ENCODE results near the gene NDUFA11.

DNA sequence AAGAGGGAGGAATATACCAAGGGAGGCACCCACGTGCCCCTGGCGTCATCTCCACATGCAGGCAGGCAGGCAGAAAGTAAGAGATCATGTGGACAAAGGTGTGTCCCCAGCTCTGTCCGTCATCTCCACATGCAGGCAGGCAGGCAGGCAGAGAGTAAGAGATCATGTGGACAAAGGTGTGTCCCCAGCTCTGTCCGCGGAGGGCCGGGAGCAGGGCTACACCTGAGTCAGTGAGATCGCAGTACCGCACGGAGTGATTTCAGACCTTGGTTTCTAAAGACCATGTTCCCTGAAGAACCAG, 32.7 kb upstream of the NDUFA11 start:
- TF ChIP-seq, protein P1, sequence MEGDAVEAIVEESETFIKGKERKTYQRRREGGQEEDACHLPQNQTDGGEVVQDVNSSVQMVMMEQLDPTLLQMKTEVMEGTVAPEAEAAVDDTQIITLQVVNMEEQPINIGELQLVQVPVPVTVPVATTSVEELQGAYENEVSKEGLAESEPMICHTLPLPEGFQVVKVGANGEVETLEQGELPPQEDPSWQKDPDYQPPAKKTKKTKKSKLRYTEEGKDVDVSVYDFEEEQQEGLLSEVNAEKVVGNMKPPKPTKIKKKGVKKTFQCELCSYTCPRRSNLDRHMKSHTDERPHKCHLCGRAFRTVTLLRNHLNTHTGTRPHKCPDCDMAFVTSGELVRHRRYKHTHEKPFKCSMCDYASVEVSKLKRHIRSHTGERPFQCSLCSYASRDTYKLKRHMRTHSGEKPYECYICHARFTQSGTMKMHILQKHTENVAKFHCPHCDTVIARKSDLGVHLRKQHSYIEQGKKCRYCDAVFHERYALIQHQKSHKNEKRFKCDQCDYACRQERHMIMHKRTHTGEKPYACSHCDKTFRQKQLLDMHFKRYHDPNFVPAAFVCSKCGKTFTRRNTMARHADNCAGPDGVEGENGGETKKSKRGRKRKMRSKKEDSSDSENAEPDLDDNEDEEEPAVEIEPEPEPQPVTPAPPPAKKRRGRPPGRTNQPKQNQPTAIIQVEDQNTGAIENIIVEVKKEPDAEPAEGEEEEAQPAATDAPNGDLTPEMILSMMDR (conservative IDR thresholded peaks at IDR 0.05; ENCODE audit: low read length), result no peak
- no peak for TF ChIP-seq EZH2phosphoT487 (IDR thresholded peaks at IDR 0.05; ENCODE audit: borderline replicate concordance, low read depth, low read length)

All from OCI-LY7 (cell line).